ENCODE results near the gene AVPR2.

GRCh38 chrX:153887385-153887784, 17.1 kb upstream of the AVPR2 start:
- TF ChIP-seq CTCF (IDR thresholded peaks at IDR 0.05; ENCODE audit: low read depth, low read length, missing input control) (no peak), REST (IDR thresholded peaks at IDR 0.05) (no peak), JUND (IDR thresholded peaks at IDR 0.05) (no peak), RAD21 (IDR thresholded peaks at IDR 0.05) (no peak), TAF1 (conservative IDR thresholded peaks at IDR 0.05) (no peak), GABPA (IDR thresholded peaks at IDR 0.05 in 1 of 2, conservative IDR thresholded peaks at IDR 0.05 in 1 of 2) (no peak), ATF3 (IDR thresholded peaks at IDR 0.05) (no peak), ZBTB33 (IDR thresholded peaks at IDR 0.05) (no peak), FOXA1 (IDR thresholded peaks at IDR 0.05) (no peak)
